Neural cell (in vitro differentiated cells): ENCODE results near the gene KCNJ4. TPM values are rescaled to one million over a fixed set of nuclear protein-coding genes. Genes with fewer than 3 reads are reported as not detected.

Experiments used
- H2AFZ ChIP-seq: fragments of 200-600, 300-800 bp; sonication (generic), shearing (Covaris generic); 2 replicates; pipeline ENCODE4 v1.6.0; 2014; ENCODE audit warnings: low read depth, mild to moderate bottlenecking, antibody characterized with exemption, low read length, moderate library complexity
- H3F3A ChIP-seq: fragments of 200-600 bp; shearing (Covaris generic); 2 replicates; pipeline ENCODE4 v1.6.1; 2016; ENCODE audit warnings: mild to moderate bottlenecking, moderate library complexity, mixed read lengths, antibody characterized with exemption, low read length; ENCODE audit not compliant: insufficient read depth, poor library complexity, severe bottlenecking
- H3K27ac ChIP-seq: fragments of 200-600, 300-800 bp; sonication (generic), shearing (Covaris generic); 2 replicates; pipeline ENCODE4 v1.5.1; 2014; ENCODE audit warnings: mild to moderate bottlenecking, low read length, moderate library complexity
- H3K27me3 ChIP-seq: fragments of 300-800, 200-600 bp; sonication (generic), shearing (Covaris generic); 2 replicates; pipeline ENCODE4 v1.6.0; 2014; ENCODE audit warnings: mild to moderate bottlenecking, low read depth, low read length, moderate library complexity; ENCODE audit not compliant: insufficient read depth
- H3K36me3 ChIP-seq: fragments of 300-800, 200-600 bp; sonication (generic), shearing (Covaris generic); 2 replicates; pipeline ENCODE4 v1.5.1; 2014; ENCODE audit warnings: mild to moderate bottlenecking, antibody characterized with exemption, low read length, moderate library complexity; ENCODE audit not compliant: insufficient read depth
- H3K4me2 ChIP-seq: fragments of 300-800, 200-600 bp; sonication (generic), shearing (Covaris generic); 2 replicates; pipeline ENCODE4 v1.6.0; 2014; ENCODE audit warnings: mild to moderate bottlenecking, low read length
- H3K4me3 ChIP-seq: fragments of 300-800, 200-600 bp; sonication (generic), shearing (Covaris generic); 2 replicates; pipeline ENCODE4 v1.5.1; 2014; ENCODE audit warnings: mild to moderate bottlenecking, low read length, moderate library complexity
- H3K79me2 ChIP-seq: fragments of 200-600 bp; shearing (Covaris generic); replicated peaks from 2 replicates; pipeline ENCODE4 v1.6.0; 2014; ENCODE audit warnings: mild to moderate bottlenecking, low read length, moderate library complexity; ENCODE audit not compliant: insufficient read depth
- H3K9ac ChIP-seq: fragments of 300-800, 200-600 bp; sonication (generic), shearing (Covaris generic); 2 replicates; pipeline ENCODE4 v1.6.1; 2016; ENCODE audit warnings: mild to moderate bottlenecking, low read length, mixed read lengths
- H3K9me2 ChIP-seq: fragments of 200-600 bp; shearing (Covaris generic); 2 replicates; pipeline ENCODE4 v1.6.1; 2016; ENCODE audit warnings: mild to moderate bottlenecking, low read length, mixed read lengths; ENCODE audit not compliant: insufficient read depth
- H3K9me3 ChIP-seq: fragments of 200-600, 300-800 bp; sonication (generic), shearing (Covaris generic); 2 replicates; pipeline ENCODE4 v1.6.1; 2016; ENCODE audit warnings: mild to moderate bottlenecking, mixed run types, low read length, moderate library complexity, mixed read lengths
- H4K20me1 ChIP-seq: fragments of 200-600 bp; shearing (Covaris generic); 2 replicates; pipeline ENCODE4 v1.6.1; 2016; ENCODE audit warnings: mild to moderate bottlenecking, mixed run types; ENCODE audit not compliant: insufficient read depth
- CTCF ChIP-seq: fragments of 450-650 bp; IDR thresholded peaks from 2 replicates; pipeline ENCODE4 v1.5.1; 2014; ENCODE audit warnings: antibody characterized with exemption, mild to moderate bottlenecking, moderate library complexity; ENCODE audit not compliant: poor library complexity, severe bottlenecking
- EP300 ChIP-seq: fragments of 450-650 bp; conservative IDR thresholded peaks from 2 replicates; pipeline ENCODE4 v1.6.1; 2014; ENCODE audit warnings: antibody characterized with exemption, mild to moderate bottlenecking, moderate library complexity; ENCODE audit not compliant: poor library complexity, severe bottlenecking
- EZH2 ChIP-seq: fragments of 200-600, 300-800 bp; shearing (Covaris generic), sonication (generic); IDR thresholded peaks from 2 replicates; pipeline ENCODE4 v1.6.1; 2014; ENCODE audit warnings: antibody characterized with exemption, low read length, borderline replicate concordance, mild to moderate bottlenecking; ENCODE audit not compliant: insufficient read depth, poor library complexity, severe bottlenecking
- MXI1 ChIP-seq: fragments of 450-650 bp; conservative IDR thresholded peaks from 2 replicates; pipeline ENCODE4 v1.6.1; 2014; ENCODE audit warnings: antibody characterized with exemption, mild to moderate bottlenecking; ENCODE audit not compliant: poor library complexity, severe bottlenecking
- POLR2AphosphoS5 ChIP-seq: IDR thresholded peaks from 2 replicates; pipeline ENCODE4 v1.6.1; 2012
- RAD21 ChIP-seq: fragments of 450-650 bp; conservative IDR thresholded peaks from 2 replicates; pipeline ENCODE4 v1.6.1; 2014; ENCODE audit warnings: antibody characterized with exemption, mild to moderate bottlenecking, moderate library complexity
- REST ChIP-seq: IDR thresholded peaks from 2 replicates; pipeline ENCODE4 v1.6.1; 2012; ENCODE audit warnings: borderline replicate concordance
- SMC3 ChIP-seq: fragments of 450-650 bp; conservative IDR thresholded peaks from 2 replicates; pipeline ENCODE4 v1.6.1; 2014; ENCODE audit warnings: antibody characterized with exemption, mild to moderate bottlenecking, moderate library complexity; ENCODE audit not compliant: poor library complexity
- TAF1 ChIP-seq: IDR thresholded peaks from 2 replicates; pipeline ENCODE4 v1.6.1; 2012; ENCODE audit warnings: low read depth
- polyA plus RNA-seq: library from polyadenylated mRNA; depleted of rRNA; stranded (reverse); fragments of >200 nt; gene quantifications from 2 replicates; pipeline ENCODE4 v1.2.3, GENCODE V29; 2014

The KCNJ4 gene
- polyA plus RNA-seq, 1 donor from 2014 or later = 1.7 TPM

DNA sequence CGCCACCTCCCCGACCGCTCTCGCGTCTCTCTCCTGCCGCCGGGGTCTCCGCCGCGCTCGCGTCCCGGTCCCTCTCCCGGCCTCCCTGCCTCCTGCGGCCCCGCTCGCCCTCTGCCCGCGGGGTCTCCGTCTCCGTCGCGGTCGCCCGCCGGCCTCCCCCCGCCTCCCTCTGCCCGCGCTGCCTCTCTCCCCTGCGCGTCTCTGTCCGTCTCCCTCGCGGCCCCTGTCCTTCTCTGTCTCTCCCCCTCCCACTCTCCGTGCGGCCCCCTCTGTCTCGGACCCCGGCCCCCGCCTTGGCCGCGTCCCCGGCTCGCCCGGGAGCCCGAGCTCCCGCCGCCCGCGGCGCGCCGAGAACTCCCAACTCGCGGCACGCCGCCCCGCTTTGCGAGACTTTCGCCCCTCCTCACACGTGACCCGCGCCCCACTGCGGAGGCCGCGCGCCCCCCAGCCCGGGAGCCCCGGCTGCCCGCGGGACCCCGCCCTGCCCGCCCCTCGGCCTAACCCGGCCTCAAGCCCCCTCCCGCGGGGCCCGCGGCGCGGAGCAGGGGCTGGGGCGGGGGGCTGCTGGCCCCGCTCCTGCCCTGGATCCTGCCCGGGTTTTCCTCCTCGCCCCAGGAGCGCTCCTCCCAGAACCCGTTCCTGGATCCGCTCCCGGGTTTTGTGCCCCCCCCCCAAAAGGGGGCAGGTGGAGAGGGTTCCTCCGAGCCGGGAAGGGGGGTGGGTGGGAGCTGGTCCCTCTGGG, 702 bp upstream of the KCNJ4 start:
- Histone ChIP-seq H3K36me3 (no peaks in the 10 kb centered on the region), H4K20me1 (no peaks in the 10 kb centered on the region), H3K9ac (peak overlapping the region; percentile 56), H3K27me3 (peaks cover 12% of the 10 kb centered on the region), H3K4me3 (peak overlapping the region; percentile 70), H3K79me2 (no peaks in the 10 kb centered on the region), H3F3A (no peaks in the 10 kb centered on the region), H3K4me2 (no peak overlapping the region), H3K9me2 (no peaks in the 10 kb centered on the region), H2AFZ (no peak overlapping the region), H3K9me3 (no peaks in the 10 kb centered on the region), H3K27ac (no peak overlapping the region)
- no peak for TF ChIP-seq TAF1
- TF ChIP-seq MXI1 = peak; percentile 74
- TF ChIP-seq EP300 = peak; percentile 14

DNA sequence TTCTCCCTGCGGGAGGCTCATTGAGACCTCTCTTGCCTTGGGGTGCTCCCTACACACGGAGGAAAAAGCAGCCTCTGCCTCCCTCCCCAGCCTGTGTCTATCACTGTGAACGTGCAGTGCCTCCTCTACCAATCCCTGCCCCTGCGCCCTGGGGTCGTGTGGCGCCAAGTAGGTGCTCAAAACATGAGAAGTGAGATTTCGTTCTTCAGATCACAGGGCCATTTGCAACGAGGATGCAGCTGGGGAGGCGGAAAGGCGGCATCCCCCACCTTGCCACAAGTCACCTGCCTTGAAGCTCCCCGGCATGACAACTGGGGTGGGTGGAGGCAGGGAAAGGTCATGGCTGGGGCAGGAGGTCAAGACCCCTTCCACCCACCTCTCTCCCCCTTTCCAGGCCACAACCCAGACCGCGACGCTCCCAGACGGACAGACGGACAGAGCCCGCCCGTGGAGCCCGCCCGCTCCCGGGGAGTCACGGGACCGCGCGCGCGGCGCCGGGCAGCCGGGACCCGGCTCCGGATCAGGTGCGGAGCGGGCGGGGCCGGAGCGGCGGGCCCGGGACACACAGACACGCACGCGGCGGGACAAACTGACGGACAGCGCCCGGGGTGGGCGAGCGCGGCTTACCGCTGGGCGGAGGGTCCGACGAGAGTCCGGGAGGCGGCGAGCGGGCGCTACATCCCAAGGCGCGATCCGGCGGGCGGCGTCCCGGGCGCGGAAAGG, 485 bp downstream of the KCNJ4 start:
- H3K4me2 ChIP-seq = no peak overlapping the region
- H3K9me2 ChIP-seq = no peaks in the 10 kb centered on the region
- peak overlapping the region; percentile 58 for H3K4me3 ChIP-seq
- no peak overlapping the region for H2AFZ ChIP-seq
- H3K36me3 ChIP-seq = no peaks in the 10 kb centered on the region
- H3K27ac ChIP-seq = no peak overlapping the region
- H3K9me3 ChIP-seq = no peaks in the 10 kb centered on the region
- peaks cover 12% of the 10 kb centered on the region for H3K27me3 ChIP-seq
- H3F3A ChIP-seq = no peaks in the 10 kb centered on the region
- H4K20me1 ChIP-seq = no peaks in the 10 kb centered on the region
- no peak overlapping the region for H3K9ac ChIP-seq
- TF ChIP-seq MXI1 (no peak), CTCF (no peak), RAD21 (no peak), EP300 (no peak), EZH2 (no peak), POLR2AphosphoS5 (no peak), REST (no peak), SMC3 (no peak), TAF1 (no peak)
- H3K79me2 ChIP-seq = no peaks in the 10 kb centered on the region
